Astrocyte (in vitro differentiated cells and primary cell): Measurements from ENCODE around the gene WDR83.

Source experiments
- CTCF ChIP-seq: IDR thresholded peaks from 2 replicates; pipeline ENCODE4 v1.5.1; 2011; ENCODE audit warnings: low read depth, mild to moderate bottlenecking, inconsistent platforms, low read length, moderate library complexity; ENCODE audit not compliant: insufficient read depth
- EZH2 ChIP-seq: IDR thresholded peaks from 2 replicates; pipeline ENCODE4 v1.6.1; 2012; ENCODE audit warnings: mild to moderate bottlenecking, low read length, inconsistent platforms; ENCODE audit not compliant: insufficient read depth

GRCh38 chr19:12696366-12697335 is 30.0 kb downstream of the WDR83 start, which contains the start of gene FBXW9:
- no peak for TF ChIP-seq CTCF
- TF ChIP-seq EZH2, result no peak
